HEK293T (cell line): ENCODE measurements around the gene P2RX3.

ENCODE experiments used
- CTCF ChIA-PET: fragments of 350-600 bp; formaldehyde crosslinking; extraction: SDS; loops from one replicate; lab custom pipeline; 2021; ENCODE audit warnings: antibody characterized with exemption, inconsistent platforms; lab: Yijun Ruan, JAX
- POLR2A ChIA-PET: fragments of 350-600 bp; formaldehyde crosslinking; extraction: SDS; loops from one replicate; lab custom pipeline; 2020; ENCODE audit warnings: antibody characterized with exemption, inconsistent platforms; lab: Yijun Ruan, JAX
- DNase-seq: peaks from one replicate; pipeline ENCODE4 v3.0.0; 2012; ENCODE audit warnings: mixed read lengths; ENCODE audit errors: extremely low spot score
- ARNT ChIP-seq: fragments of 450-650 bp; IDR thresholded peaks from 2 replicates; pipeline ENCODE4 v1.6.1; 2017; ENCODE audit warnings: mild to moderate bottlenecking
- BHLHE40 ChIP-seq: fragments of 450-650 bp; IDR thresholded peaks from 2 replicates; pipeline ENCODE4 v1.6.1; 2016; ENCODE audit warnings: mild to moderate bottlenecking, moderate library complexity, borderline replicate concordance
- CTBP1 ChIP-seq: fragments of 450-650 bp; IDR thresholded peaks from 2 replicates; pipeline ENCODE4 v1.6.1; 2016; ENCODE audit warnings: borderline replicate concordance
- ELF4 ChIP-seq: fragments of 450-650 bp; IDR thresholded peaks from 2 replicates; pipeline ENCODE4 v1.6.1; 2017; ENCODE audit warnings: antibody characterized with exemption
- FOXA1 ChIP-seq: fragments of 450-650 bp; IDR thresholded peaks from 2 replicates; pipeline ENCODE4 v1.6.1; 2016; ENCODE audit warnings: mild to moderate bottlenecking
- FOXK2 ChIP-seq: fragments of 450-650 bp; IDR thresholded peaks from 2 replicates; pipeline ENCODE4 v1.6.1; 2016; ENCODE audit warnings: mild to moderate bottlenecking
- FOXM1 ChIP-seq: fragments of 450-650 bp; IDR thresholded peaks from 2 replicates; pipeline ENCODE4 v1.6.1; 2017; ENCODE audit warnings: mild to moderate bottlenecking, borderline replicate concordance
- HDGF ChIP-seq: fragments of 450-650 bp; IDR thresholded peaks from 2 replicates; pipeline ENCODE4 v1.6.1; 2017; ENCODE audit warnings: antibody characterized with exemption, borderline replicate concordance
- L3MBTL2 ChIP-seq: fragments of 450-650 bp; conservative IDR thresholded peaks from 2 replicates; pipeline ENCODE4 v1.6.1; 2016; ENCODE audit warnings: mild to moderate bottlenecking
- LEF1 ChIP-seq: fragments of 450-650 bp; IDR thresholded peaks from 2 replicates; pipeline ENCODE4 v1.6.1; 2017; ENCODE audit warnings: mild to moderate bottlenecking, borderline replicate concordance
- NFRKB ChIP-seq: fragments of 450-650 bp; IDR thresholded peaks from 2 replicates; pipeline ENCODE4 v1.6.1; 2016; ENCODE audit warnings: mild to moderate bottlenecking, moderate library complexity
- PKNOX1 ChIP-seq: fragments of 450-650 bp; IDR thresholded peaks from 2 replicates; pipeline ENCODE4 v1.6.1; 2016
- SP1 ChIP-seq: fragments of 450-650 bp; IDR thresholded peaks from 2 replicates; pipeline ENCODE4 v1.6.1; 2017
- SUZ12 ChIP-seq: fragments of 450-650 bp; IDR thresholded peaks from 2 replicates; pipeline ENCODE4 v1.6.1; 2016; ENCODE audit warnings: mild to moderate bottlenecking
- TARDBP ChIP-seq: fragments of 450-650 bp; IDR thresholded peaks from 2 replicates; pipeline ENCODE4 v1.6.1; 2016
- ZNF384 ChIP-seq: fragments of 450-650 bp; IDR thresholded peaks from 2 replicates; pipeline ENCODE4 v1.6.1; 2016

P2RX3 gene

GRCh38 chr11:57392763-57393105 lies 54.6 kb downstream of the P2RX3 start:
- POLR2A ChIA-PET, result no interaction called here
- CTCF ChIA-PET, result interaction anchor here (0.6 kb wide), 1 partner anchor 39 kb away, joined by 4 read pairs; no protein-coding TSS in a partner anchor
- DNase-seq, result no peak
- TF ChIP-seq ZNF384 (no peak), SP1 (no peak), L3MBTL2 (no peak), TARDBP (no peak), FOXA1 (no peak), ARNT (no peak), CTBP1 (no peak), NFRKB (no peak), HDGF (no peak), FOXK2 (no peak), BHLHE40 (no peak), LEF1 (no peak), FOXM1 (no peak), PKNOX1 (no peak), SUZ12 (no peak), ELF4 (no peak)

- POLR2A ChIA-PET, result no interaction called here
- TF ChIP-seq FOXK2 (no peak), FOXA1 (no peak), ZNF384 (no peak), TARDBP (no peak), ARNT (no peak)
- CTCF ChIA-PET, result no interaction called here
- DNase-seq, result no peak
These were observed 56.2 kb downstream of the P2RX3 start for GRCh38 chr11:57394203-57394965.

- no peak for TF ChIP-seq FOXM1
- no peak for TF ChIP-seq ELF4
- no peak for TF ChIP-seq LEF1
- POLR2A ChIA-PET, result no interaction called here
- CTCF ChIA-PET, result no interaction called here
- DNase-seq, result no peak
These were observed 57.9 kb downstream of the P2RX3 start for GRCh38 chr11:57395905-57396623.

- CTCF ChIA-PET, result no interaction called here
These were observed 58.6 kb downstream of the P2RX3 start for GRCh38 chr11:57396744-57397143.

GRCh38 chr11:57397394-57397990 lies 59.3 kb downstream of the P2RX3 start:
- CTCF ChIA-PET, result interaction anchor here (0.7 kb wide), 1 partner anchor 48 kb away, joined by 4 read pairs; no protein-coding TSS in a partner anchor
- TF ChIP-seq CTBP1, result no peak
- no peak for TF ChIP-seq SP1
- TF ChIP-seq FOXM1, result no peak
- TF ChIP-seq SUZ12, result no peak
- no peak for TF ChIP-seq ARNT
- no peak for TF ChIP-seq NFRKB
- DNase-seq, result no peak
- POLR2A ChIA-PET, result no interaction called here

More at GRCh38 chr11:57396744-57397143, 58.6 kb downstream of the P2RX3 start:
- TF ChIP-seq FOXK2 (no peak), ZNF384 (no peak), LEF1 (no peak), ELF4 (no peak), PKNOX1 (no peak), FOXA1 (no peak), SUZ12 (no peak), CTBP1 (no peak)
- POLR2A ChIA-PET, result no interaction called here
- no peak for DNase-seq

GRCh38 chr11:57399221-57399620 lies 61.1 kb downstream of the P2RX3 start:
- CTCF ChIA-PET, result no interaction called here
- DNase-seq, result no peak

More at GRCh38 chr11:57399221-57399620, 61.1 kb downstream of the P2RX3 start:
- no peak for TF ChIP-seq FOXA1
- no peak for TF ChIP-seq BHLHE40
- TF ChIP-seq HDGF, result no peak
- no peak for TF ChIP-seq ELF4
- TF ChIP-seq ZNF384, result no peak
- TF ChIP-seq L3MBTL2, result no peak
- no peak for TF ChIP-seq NFRKB
- TF ChIP-seq CTBP1, result no peak
- no peak for TF ChIP-seq TARDBP
- TF ChIP-seq FOXM1, result no peak
- no peak for TF ChIP-seq FOXK2
- no peak for TF ChIP-seq LEF1
- no peak for TF ChIP-seq PKNOX1
- no peak for TF ChIP-seq SP1
- TF ChIP-seq ARNT, result no peak
- POLR2A ChIA-PET, result no interaction called here
